Ureter (tissue), 1 donor: Measurements from ENCODE around the gene UBE2G2. TPM values are rescaled to one million over a fixed set of nuclear protein-coding genes. Genes with fewer than 3 reads are reported as not detected.
"Not testable (repeated sequence)": the region's sequence is repeated elsewhere in the genome, so short reads cannot be mapped to it uniquely, and the experiment has no call there.

ENCODE experiments used
- DNase-seq: peaks from one replicate; pipeline ENCODE4 v3.0.0-alpha.2; 2020; ENCODE audit warnings: low spot score
- total RNA-seq: library from RNA; stranded (reverse); gene quantifications from one replicate; pipeline ENCODE4 v1.2.4, GENCODE V29; 2023
- donor health status: DM: yes; HTN: yes; CAD: no.

Gene UBE2G2
- total RNA-seq, 1 donor from 2014 or later = 126 TPM

GRCh38 chr21:44836666-44837471 is 35.2 kb upstream of the UBE2G2 start:
- peak; percentile 71 for DNase-seq

DNA sequence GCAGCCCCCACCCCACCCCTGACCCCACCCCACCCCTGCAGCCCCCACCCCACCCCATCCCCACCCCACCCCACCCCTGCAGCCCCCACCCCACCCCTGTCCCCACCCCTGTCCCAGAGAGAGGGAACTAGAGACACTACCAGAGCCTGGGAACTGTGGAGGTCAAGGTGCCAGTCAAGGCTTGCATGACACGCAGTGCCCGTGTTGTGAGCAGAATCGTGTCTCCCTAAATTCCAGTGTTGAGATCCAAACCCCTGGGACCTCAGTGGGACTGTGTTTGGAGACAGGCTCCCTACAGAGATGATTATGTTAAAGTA is 34.7 kb upstream of the UBE2G2 start:
- no peak for DNase-seq

GRCh38 chr21:44835647-44835973 is 34.0 kb upstream of the UBE2G2 start:
- DNase-seq = no peak

DNA sequence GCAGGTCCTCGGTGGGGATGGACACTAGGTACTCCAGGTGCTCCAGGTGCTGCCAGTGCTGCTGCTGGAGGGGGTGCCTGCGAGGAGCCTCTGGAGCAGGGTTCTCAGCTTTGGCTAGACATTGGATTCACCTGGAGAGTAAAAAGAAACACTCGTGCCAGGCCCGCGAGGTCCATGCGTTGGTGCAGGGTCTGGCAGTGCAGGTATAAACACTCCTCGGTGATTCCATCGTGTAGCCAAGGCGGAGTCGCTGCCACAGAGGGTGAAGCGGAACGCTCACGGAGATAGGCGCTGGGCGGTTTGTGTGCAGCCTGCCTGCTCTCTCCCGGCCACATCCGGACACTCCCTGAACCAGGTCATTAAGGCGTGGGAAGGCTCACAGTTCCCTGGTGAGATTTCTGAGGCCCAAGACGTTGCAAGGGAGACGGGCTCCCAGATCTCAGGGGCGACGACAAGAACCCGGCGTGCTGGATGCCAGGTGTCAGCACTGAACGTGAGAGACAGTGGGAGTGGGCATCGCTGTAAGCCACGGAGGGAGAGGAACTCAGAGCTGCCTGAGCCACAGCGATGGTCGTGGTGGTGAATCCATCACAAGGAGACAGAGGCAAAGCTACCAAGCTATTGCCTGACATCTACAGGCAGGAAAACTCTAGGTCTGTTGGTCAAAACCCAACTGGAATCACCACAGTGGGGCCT is 33.5 kb upstream of the UBE2G2 start:
- no peak for DNase-seq

GRCh38 chr21:44834231-44834950 is 32.8 kb upstream of the UBE2G2 start:
- DNase-seq = no peak

DNA sequence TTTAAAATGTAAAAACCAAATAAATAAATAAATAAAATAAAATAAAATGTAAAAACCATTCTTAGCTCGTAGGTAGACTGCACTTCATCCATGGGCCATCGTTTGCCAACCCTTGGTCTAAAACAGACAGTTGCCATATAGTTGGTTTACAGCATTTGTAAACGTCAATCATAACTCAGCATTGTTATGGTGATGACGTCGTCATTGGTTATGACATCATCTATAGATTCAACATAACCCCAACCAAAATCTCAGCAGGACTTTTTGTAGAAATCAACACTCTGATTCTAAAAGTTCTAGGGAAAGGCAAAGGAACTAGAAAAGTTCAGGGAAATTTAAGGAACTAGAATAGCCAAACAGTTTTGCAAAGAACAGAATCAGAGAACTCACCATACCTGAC is 32.0 kb upstream of the UBE2G2 start:
- DNase-seq = no peak

GRCh38 chr21:44832516-44833255 is 31.1 kb upstream of the UBE2G2 start:
- DNase-seq = not testable (repeated sequence)

DNA sequence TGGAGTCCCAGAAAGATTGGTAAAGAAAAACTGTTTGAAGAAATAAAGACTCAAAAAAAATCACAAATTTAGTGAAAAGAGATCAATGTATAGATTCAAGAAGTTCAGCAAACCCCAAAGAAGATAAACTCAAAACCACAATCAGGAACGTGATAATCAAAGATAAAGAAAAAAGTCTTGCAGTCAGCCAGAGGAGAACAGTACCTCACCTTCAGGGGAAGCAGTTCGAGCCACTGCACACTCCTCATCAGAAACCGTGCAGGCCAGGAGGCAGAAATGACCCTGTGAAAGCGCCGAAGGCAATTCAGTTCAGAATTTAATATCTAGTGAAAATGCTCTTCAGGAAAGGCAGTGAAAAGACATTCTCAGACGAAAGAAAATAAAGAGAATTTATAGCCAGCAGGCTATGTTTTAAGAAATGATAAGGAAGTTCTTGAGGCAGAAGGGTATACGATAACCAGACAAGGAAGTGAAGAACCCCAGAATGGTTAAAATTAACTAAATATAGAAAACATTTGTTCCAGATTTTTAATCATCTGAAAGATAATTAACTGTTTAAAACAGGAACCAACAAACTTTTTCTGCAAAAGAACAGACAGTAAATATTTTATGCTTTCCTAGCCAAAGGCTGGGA is 29.7 kb upstream of the UBE2G2 start:
- no peak for DNase-seq

- DNase-seq = no peak
Observed at GRCh38 chr21:44829507-44830092, 28.0 kb upstream of the UBE2G2 start.

- DNase-seq = no peak
Observed at GRCh38 chr21:44828362-44829056, 26.9 kb upstream of the UBE2G2 start.

DNA sequence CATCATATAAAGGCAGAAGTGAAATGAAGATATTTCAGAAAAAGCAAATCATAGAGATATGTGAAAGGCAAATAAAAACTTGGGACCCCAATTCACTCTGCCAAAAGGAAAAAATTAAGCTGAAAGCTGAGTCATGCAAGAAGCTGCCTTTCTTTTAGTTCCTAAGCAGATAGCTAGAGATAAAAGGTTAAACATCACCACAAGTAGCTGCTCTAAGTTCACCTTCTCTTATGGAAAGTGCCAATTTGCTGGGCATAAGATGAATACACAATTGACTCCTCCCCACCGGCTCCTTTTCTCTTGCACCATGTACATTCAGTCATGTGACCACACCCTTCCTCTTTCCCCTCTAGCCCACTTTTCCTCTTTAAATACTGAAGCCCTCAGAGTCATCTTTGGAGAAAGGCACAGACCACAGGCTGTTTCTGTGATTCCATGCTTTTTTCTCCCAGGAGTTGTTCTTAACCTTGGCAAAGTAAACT is 21.6 kb upstream of the UBE2G2 start:
- DNase-seq = no peak

DNA sequence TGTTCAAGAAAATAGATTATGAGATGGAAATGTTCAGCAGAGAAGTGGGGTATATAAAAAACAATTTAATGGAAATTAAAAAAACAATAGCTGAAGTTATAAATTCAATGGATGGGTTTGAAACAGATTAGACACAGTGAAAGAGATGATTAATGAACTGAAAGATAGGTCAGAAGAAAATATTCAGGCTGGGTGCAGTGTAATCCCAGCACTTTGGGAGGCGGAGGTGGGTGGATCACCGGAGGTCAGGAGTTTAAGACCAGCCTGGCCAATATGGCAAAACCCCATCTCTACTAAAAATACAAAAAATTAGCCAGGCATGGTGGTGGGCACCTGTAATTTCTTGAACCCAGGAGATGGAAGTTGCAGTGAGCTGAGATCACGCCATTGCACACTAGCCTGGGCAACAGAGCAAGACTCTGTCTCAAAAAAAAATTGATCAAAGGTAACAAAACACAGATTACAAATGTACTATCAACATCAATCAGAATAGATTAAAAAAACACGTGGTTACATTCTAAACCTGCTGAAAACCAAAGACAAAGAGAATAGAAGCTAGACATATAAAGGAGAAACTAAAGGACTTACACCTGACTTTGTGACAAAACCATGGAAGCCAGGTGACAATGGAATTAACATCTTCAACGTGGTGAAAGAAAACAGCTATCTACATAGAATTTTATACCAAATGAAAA is 21.0 kb upstream of the UBE2G2 start:
- no peak for DNase-seq

- no peak for DNase-seq
Observed at GRCh38 chr21:44820851-44821250, 19.2 kb upstream of the UBE2G2 start.

DNA sequence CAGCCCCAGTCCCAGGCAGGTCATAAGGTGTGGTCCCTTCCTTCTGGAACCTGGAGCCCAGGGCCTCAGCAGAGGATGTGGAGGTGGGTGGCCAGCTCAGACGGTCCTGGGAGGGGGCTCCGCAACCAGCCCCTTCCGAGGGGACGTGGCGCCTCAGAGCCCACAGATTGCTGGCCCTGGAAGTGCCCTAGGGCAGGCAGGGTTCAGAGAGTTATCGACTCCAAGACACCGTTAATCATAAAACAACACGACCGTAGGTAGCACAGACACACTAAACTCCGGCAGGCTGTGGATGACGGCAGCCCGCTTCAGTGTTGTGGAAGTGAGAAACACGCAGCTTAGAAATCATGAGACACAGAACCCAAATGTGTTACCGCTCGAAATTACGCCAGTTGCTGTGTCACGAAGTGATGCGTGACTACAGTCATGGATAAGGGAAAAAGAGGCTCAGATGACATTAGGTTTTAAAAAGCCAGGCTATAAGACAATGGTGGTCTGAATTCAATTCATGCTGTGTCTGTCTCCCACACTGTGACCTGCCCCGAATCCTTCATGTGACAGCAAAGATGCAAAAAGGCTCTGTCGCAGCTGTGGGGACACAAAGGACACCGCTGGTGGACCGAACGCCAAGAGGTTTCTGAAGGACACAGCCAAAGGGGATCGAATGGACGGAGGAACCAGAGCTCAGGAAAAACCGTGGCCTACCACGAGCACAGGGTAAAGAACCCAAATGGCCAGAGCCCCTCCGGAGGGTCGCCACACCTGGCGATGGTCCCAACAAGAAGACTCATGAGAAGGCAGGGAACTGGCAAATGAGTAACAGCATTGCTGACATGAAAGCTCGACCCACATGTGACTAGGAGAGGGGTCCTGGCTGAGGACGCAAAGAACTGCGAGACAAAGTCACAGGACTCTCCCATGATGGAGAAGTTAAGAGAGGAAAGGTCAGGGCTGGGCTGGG is 17.9 kb upstream of the UBE2G2 start:
- DNase-seq = no peak

- DNase-seq = no peak
Observed at GRCh38 chr21:44818640-44819011, 17.0 kb upstream of the UBE2G2 start.

GRCh38 chr21:44817914-44818639 is 16.5 kb upstream of the UBE2G2 start, which contains the start of gene SUMO3:
SUMO3 (minus strand) TSS chr21:44818062; CDS start chr21:44817968, 94 bp downstream.
- DNase-seq = peak; percentile 81

- peak; percentile 93 for DNase-seq
Observed at GRCh38 chr21:44817506-44817880, 15.9 kb upstream of the UBE2G2 start.
